ENCODE data around the gene KLHL30. TPM values are rescaled to one million over a fixed set of nuclear protein-coding genes. Genes with fewer than 3 reads are reported as not detected.

KLHL30 gene
- total RNA-seq, 1 donor from 2014 or later, result 22.0 TPM

DNA sequence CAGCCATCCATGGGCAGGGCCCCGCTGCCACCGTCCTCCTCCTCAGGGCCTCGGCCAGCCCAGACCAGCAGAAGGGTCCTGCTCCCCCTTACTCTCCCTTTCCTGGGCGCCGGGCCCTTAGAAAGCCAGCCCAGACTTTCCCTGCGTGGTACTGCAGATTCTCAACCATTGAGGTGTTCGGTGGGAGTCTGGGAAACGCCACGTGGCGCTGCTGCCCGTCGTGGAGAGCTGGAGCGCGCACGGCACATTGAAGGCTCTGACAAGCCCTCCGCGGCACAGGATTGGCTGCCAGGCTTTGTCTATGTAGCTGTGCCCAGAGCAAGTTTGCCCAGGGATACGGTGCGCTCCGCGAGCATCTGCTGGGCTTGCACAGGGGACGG, 10.4 kb upstream of the KLHL30 start:
- ATAC-seq (no peak), DNase-seq (no peak)
- intact Hi-C loops (cut with micrococcal nuclease), result no loop called here

DNA sequence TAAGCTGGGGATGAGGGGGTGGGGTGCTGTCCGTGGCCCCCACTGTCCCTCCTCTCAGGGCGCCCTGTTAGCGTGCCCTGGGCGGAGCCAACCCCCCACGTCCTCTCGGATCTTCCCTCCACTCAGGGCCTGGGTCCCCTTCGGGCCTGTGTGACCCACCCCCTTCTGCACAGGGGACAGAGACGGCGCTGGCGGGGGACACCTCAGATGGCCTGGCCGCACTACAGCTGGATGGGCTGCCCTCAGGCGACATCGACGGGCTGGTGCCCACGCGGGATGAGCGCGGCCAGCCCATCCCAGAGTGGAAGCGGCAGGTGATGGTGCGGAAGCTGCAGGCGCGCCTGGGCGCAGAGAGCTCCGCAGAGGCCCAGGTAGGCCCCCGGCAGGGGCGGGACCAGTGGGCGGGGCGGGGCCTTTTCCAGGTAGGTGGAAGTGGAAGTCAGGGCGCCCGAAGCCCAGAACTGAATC, 9.9 kb upstream of the KLHL30 start:
- peak; percentile 25 for DNase-seq
- ATAC-seq, result no peak
- intact Hi-C loops (cut with micrococcal nuclease), result no loop called here

DNA sequence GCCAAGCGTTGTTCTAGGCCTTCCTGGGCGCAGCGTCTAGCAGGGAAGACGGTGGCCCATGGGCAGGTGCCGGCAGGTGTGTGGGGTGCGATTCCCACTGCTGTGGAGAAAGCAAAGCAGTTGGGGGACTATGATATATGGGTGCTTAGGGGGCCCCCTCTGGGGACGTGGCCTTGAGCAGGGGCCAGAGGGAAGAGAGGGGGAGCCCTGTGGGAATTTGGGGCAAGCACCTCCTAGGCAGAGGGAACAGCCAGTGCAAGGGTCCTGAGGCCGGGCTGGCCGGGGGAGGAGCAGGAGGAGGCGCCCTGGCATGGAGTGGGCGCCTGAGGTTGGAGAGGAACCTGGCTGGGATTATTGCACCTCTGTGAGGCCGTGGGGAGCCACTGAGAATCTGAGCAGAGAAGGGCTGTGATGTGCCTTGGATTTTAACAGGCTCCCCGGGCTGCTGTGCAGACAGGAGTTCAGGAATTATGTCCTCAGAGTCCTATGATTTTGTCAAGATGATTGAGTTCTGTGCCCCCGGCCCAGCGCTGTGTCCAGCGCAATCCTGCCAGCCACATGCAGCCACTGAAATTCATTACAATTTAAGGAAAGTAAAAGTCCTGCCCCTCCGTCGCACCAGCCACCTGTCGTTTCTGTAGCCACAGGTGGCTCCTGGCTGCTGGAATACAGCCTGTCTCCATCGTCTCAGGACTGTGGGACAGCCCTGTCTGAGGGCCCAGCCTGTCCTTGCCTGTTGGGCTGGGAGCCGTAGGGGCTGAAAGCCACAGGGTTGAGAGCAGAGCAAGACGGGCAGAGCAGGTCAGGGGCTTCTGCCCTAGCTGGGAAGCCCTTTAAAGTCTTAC, 9.1 kb upstream of the KLHL30 start:
- DNase-seq (peak; percentile 15), ATAC-seq (no peak)
- intact Hi-C loops (cut with micrococcal nuclease), result no loop called here

DNA sequence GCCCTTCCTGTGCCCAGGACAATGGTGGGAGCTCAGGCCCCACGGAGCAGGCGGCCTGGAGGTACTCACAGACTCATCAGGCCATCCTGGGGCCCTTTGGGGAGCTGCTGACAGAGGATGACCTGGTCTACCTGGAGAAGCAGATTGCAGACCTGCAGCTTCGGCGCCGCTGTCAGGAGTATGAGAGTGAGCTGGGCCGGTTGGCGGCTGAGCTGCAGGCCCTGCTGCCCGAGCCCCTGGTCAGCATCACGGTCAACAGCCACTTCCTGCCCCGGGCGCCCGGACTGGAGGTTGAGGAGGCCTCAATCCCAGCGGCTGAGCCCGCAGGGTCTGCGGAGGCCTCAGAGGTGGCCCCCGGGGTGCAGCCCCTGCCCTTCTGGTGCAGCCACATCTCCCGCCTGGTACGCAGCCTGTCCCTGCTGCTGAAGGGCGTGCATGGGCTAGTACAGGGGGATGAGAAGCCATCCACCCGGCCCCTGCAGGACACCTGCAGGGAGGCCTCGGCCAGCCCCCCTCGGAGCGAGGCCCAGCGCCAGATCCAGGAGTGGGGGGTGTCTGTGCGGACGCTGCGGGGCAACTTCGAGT, 8.3 kb upstream of the KLHL30 start:
- ATAC-seq, result no peak
- peak; percentile 26 for DNase-seq
- intact Hi-C loops (cut with micrococcal nuclease), result no loop called here

DNA sequence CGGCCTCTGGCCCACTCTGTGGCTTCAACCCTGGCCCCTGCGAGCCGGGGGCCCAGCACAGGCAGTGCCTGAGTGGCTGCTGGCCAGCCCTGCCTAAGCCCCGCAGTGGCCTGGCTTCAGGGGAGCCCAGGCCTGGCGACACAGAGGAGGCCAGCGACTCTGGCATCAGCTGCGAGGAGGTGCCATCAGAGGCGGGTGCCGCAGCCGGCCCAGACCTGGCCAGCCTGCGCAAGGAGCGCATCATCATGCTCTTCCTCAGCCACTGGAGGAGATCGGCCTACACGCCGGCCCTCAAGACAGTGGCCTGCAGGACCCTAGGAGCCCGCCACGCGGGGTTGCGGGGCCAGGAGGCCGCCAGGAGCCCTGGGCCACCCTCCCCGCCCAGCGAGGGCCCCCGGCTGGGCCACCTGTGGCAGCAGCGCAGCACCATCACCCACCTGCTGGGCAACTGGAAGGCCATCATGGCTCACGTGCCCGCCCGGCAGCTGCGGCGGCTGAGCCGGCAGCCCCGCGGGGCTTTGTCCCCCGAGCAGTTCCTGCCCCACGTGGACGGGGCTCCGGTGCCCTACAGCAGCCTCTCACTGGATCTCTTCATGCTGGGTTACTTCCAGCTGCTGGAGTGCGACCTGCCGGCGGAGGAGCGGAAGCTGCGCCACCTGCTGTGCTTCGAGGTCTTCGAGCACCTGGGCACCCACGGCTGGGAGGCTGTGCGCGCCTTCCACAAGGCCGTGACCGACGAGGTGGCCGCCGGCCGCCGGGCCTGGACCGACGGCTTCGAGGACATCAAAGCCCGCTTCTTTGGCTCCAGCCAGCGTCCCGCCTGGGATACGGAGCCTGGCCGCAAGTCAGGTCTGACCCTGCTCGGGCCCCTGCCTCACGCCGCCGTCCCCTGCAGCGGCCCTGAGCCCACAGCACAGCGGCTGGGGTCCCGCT, 7.5 kb upstream of the KLHL30 start:
- ATAC-seq (no peak), DNase-seq (peak; percentile 19)
- intact Hi-C loops (cut with micrococcal nuclease), result no loop called here

DNA sequence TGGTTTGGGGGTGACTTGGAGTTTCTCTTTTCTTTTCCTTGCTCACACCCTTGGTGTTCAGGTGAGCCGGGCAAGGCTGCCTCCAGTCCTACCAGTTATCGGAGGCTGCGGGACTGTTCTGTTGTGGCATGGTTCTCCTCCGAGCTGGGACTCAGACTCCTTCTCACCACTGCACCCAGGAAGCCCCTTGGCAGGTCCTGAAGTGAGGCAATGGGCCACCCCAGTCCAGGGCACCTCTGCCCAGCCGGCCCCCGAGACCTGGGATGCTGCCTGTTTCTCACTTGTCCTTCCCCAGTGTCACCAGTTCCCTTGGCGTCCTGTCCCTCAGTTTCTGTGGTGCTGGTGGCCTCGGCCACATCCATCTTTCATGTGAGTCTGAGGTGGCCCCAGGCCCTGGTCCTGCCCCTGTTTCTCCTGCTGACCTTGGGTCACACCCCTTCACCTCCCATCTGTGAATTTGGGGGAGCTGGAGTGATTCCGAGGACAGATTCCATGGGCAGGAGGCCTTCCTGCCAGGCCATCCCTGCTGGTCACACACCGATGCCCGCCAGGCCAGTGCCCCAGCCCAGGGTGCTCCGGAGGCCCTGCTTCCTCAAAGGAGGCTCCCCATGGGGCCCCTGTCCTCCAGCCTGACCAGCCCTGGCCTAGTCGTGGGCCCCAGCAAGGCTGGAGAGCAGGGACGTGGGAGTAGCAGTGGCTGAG, 6.6 kb upstream of the KLHL30 start:
- DNase-seq (peak; percentile 21), ATAC-seq (no peak)
- intact Hi-C loops (cut with micrococcal nuclease), result no loop called here

DNA sequence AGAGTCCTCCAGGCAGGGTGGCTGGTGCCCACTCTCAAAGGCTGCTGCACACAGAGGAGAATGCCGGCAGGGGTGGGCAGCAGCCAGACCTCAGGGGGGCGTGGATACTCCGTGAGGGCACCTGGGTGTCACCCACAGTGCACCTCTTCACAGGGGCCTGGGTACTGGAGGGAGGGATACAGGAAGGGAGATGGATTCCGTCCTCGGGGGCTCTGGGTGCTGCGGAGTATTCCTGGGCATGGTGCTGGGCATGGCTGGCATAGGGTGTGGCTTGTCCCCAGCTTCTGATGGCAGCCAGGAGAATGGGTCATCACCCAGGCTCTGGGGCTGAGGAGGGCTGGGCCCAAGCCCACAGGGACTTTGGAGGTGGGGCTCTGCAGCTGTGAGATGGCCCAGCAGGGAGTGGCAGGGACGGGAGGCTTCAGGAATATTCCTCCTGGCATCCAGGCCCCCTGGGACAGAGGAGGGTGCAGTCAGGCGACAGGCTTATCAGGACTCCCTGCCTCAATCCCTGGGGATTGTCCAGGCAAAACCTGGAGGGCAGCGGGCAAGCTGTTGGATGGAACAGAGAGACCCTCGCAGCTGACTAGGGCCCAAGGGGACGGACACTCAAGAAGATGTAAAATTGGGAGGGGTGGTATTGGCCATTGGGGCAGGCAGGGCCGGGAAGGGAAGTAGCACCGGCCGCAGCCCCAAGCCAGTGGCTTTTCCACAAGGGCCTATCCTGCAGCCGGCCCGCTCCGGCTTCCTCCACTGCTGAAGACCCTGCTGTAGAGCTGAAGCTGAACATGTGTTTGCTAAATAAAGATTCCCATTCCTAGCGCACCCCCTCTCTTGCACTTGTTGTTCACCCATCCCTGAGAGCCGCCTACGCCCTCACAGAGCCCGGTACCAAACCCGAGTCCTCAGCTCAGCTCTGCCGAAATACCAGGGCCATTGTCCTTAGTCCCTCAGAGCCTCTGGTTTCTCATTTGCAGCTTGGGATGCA, 5.7 kb upstream of the KLHL30 start:
- DNase-seq (peak; percentile 23), ATAC-seq (no peak)
- intact Hi-C loops (cut with micrococcal nuclease), result no loop called here

DNA sequence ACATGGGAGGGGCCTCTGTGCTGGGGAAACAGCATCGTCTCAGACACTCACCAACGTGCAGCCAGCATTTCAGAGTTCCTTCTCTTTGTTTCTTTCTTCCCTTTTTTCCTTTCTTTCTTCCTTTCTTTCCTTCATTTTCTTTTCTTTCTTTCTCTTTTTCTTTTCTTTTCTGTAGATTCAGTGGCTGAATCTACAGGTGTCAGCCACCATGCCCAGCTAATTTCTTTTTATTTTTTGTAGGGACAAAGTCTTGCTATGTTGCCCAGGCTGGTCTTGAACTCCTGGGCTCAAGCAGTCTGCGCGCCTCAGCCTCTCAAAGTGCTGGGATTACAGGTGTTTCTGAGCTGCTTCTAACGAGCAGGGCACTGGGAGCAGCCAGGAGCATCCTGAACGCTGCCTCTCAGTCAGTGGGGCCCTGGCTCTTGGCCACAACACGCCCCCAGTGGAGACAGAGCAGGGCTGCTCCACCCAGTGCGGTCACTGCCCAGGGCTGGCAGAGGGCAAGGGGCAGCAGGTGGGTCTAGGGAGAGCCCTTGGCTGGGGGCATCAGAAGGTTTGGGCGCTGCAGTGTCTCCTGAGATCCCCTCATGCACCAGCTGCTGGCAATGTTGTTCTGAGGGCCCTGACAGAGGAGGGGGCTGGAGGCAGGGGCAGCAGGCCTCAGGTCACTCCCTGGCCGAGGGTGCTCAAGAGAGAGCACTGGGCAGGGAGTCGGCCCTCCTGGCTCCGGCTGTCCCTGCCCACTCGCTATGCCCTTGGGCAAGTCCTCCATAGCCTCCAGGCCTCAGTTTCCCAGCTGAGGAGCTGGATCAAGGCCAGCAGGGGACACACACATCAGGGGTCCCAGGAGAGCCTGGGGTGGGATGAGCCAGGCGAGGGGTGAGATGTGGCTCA, 4.7 kb upstream of the KLHL30 start:
- intact Hi-C loops (cut with micrococcal nuclease), result no loop called here
- ATAC-seq (no peak), DNase-seq (peak; percentile 23)

DNA sequence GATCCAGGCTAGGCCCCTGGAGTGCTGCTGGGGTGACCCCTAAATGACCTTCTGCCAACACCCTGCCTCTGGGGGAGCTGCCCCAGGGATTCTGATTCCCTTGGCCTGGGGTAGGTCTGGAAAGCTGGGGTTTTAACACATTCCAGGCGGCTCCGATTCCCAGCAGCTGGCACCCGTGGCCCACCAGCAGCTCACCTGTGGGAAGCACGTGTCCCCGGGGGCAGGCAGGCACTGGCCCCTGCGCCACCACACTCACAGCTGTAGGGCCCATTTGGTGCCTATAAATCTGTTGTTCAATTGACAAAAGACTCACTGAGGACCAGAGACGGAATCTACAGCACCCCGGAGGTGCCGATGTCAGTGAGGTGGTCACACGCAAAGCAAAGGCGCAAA, 4.1 kb upstream of the KLHL30 start:
- DNase-seq (no peak), ATAC-seq (no peak)
- intact Hi-C loops (cut with micrococcal nuclease), result no loop called here

DNA sequence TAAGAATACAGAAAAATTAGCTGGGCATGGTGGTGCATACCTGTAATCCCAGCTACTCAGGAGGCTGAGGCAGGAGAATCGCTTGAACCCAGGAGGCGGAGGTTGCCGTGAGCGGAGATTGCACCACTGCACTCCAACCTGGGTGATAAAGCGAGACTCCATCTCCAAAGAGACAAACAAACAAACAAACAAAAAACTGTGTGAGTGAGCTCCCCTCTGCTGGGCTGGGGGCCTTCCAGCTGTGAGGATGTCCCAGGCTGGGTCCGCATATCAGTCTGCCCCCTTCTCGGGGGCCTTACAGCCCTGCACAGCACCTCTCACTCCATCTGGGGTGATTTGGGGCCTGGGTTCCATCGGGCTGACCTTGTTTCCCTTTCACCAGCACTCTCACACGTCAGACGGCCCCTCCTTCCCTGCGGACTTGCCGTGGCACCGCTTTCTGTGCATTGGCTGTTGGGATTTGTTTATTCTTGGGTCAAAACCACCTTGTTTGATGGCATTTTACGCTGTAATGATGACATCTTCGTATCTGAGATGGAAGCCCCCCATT, 2.8 kb upstream of the KLHL30 start:
- intact Hi-C loops (cut with micrococcal nuclease), result no loop called here
- DNase-seq (peak; percentile 15), ATAC-seq (no peak)

DNA sequence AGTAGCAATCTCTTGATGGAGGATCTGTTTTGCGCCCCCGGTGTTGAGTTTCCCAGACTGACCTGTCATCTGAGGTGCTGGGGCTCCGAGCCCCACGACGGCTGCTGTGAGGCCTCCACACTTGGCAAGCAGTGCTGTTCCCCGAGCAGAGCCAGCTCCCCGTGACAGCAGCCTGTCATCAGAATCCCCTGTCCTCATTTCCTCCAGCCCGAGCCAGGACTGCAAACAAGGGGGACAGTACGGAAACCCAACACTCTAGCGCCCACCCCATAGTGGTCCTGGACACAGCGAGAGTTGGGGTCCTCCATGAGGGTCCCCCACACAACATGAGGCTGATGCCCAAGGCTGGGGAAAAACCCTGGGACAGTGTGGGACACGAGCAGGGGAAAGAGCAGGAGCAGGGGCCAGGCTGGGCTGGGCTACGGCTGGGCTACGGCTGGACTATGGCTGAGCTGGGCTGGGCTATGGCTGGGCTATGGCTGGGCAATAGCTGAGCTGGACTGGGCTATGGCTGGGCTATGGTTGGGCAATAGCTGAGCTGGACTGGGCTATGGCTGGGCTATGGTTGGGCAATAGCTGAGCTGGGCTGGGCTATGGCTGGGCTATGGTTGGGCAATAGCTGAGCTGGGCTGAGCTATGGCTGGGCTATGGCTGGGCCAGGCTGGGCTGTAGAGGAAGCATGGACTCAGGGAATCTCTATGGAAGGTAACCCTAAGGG, 1.5 kb upstream of the KLHL30 start:
- DNase-seq (peak; percentile 62), ATAC-seq (peak; percentile 4)
- intact Hi-C loops (cut with micrococcal nuclease), result no loop called here

DNA sequence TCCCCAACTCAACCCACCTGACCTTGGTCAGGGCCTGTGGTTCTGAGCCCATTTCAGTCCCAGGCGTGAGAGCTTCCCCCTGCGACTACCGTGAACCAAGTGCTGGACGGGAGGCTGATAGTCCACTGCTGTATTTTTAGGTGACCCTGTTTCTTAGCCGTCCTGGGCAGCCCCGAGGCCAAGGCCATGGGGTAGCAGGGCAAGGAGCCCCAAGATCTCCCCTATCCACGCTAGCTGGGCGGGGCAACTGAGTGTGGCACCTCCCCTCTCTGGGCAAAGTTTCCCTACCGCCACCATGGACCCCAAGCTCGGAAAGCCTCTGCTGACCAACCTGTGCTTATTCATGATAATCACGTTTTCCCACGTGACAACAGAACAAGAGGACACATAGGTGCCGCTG, 583 bp upstream of the KLHL30 start:
- ATAC-seq, result no peak
- intact Hi-C loops (cut with micrococcal nuclease), result no loop called here
- no peak for DNase-seq

DNA sequence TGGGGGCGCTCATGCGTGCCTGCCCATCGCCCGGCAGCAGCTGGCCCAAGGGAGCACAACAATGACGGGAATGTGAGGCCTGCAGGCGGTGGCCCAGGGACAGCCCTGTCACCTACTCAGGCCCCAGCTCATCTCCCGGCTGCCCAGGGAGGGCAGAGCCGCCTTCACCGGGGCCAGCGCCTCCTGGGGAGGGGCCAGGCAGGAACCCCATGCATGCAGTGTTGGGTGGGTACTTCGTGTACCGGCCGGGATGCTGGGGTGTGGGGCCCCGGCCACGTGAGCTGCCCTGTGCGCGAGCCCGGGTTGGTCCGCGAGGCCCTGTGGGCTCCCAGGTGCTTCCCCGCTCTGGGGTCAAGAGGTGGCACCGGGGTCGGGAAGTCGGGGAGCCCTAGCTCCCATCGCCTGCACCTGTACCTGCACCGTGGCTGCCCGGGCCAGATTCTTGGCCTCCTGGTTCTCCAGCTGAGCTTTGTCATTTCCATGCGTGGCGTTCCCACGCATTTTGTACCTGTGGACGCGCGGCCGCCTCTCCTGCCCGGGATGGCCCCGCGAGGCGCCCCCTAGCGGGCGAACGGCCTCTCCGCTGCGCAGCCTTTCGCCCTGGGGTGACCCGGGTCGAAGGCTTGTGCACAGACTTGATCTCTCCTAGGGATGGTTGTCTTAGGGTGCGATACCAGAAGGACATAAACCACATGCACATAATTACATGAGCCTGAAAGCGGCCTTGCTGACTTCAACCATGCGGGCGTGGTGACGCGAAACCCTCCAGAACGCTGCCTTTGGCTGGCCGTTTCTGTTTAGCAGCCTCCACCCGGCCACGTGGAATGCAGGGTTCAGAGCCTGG, 950 bp downstream of the KLHL30 start:
- DNase-seq (peak; percentile 65), ATAC-seq (peak; percentile 67)
- intact Hi-C loops (cut with micrococcal nuclease), result no loop called here

DNA sequence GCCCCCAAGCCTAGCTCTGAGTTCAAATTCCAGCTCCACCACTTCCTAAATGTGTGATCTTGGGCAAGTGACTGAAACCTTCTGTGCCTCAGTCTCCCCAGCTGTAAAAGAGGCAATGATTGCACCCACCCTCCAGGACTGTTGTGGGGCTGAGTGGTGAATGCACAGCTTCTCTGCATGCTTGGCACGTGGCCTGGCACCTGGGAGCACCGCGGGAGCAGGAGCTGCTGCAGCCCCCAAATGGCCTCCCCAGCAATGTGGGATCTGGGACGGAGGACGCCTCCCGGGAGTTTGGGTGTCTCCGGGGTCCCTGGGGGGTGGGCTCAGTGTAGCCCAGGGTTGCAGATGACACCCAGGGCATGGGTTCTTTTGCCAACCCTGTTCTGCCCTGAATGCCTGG, 1.6 kb downstream of the KLHL30 start:
- DNase-seq, result no peak
- intact Hi-C loops (cut with micrococcal nuclease), result no loop called here
- ATAC-seq, result no peak

DNA sequence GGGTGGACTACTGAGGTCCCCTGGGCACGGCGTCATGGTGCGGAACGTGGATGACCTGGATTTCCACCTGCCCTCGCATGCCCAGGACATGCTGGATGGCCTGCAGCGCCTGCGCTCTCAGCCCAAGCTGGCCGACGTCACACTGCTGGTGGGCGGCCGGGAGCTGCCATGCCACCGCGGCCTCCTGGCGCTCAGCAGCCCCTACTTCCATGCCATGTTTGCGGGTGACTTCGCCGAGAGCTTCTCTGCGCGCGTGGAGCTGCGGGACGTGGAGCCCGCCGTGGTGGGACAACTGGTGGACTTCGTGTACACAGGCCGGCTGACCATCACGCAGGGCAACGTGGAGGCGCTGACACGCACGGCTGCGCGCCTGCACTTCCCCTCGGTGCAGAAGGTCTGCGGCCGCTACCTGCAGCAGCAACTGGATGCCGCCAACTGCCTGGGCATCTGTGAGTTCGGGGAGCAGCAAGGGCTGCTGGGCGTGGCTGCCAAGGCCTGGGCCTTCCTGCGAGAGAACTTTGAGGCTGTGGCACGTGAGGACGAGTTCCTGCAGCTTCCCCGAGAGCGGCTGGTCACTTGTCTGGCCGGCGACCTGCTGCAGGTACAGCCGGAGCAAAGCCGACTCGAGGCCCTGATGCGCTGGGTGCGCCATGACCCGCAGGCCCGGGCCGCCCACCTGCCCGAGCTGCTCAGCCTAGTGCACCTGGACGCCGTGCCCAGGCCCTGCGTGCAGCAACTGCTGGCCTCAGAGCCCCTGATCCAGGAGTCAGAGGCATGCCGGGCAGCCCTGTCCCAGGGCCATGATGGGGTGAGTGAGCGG, 2.5 kb downstream of the KLHL30 start:
- DNase-seq, result no peak
- no peak for ATAC-seq
- intact Hi-C loops (cut with micrococcal nuclease), result no loop called here

Data from left ventricle myocardium superior (tissue), 1 donor.